Panc1 (cell line): Measurements from ENCODE around the gene AGPAT3.

ENCODE experiments used
- CTCF ChIP-seq: fragments of 450-650 bp; IDR thresholded peaks from 2 replicates; pipeline ENCODE4 v1.5.1; 2017; ENCODE audit warnings: mild to moderate bottlenecking
- REST ChIP-seq, 2 experiments: IDR thresholded peaks; 2 replicates each; pipeline ENCODE4 v1.6.1; 2011 to 2012; ENCODE audit warnings: low read depth in 2 of 2, control low read depth in 1 of 2, low read length in 1 of 2, mild to moderate bottlenecking in 1 of 2, moderate library complexity in 1 of 2; ENCODE audit not compliant: insufficient read depth in 1 of 2

DNA sequence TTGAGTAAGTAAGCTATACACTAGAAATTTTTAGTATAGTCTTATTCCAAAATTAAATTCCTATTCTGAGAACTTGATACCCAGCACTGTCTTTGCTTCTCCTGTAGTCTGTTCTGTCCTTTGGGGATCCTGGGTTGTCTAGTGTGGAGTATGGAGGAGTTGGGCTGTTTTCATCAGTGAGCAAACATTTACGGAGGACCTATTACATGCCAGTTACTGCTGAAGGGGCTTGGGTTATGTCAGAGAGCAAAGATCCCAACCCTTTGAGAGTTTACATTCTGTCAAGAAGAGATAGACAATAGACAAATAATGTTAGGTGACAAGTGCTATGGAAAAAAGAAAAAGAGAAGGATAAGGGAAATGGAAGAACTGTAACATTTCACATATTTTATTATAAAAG lies 156.0 kb downstream of the AGPAT3 start:
- TF ChIP-seq CTCF, result no peak
- no peak for TF ChIP-seq REST (IDR thresholded peaks at IDR 0.05; ENCODE audit: insufficient read depth in 1 of 2, low read depth in 2 of 2, low read length in 1 of 2)
